Astrocyte of the spinal cord (primary cell): ENCODE measurements around the gene SIVA1.

Experiments
- DNase-seq: peaks from one replicate; pipeline ENCODE4 v3.0.0; 2011; ENCODE audit warnings: low read depth, low spot score
- H3K4me3 ChIP-seq: 2 replicates; pipeline ENCODE4 v1.5.1; 2011; ENCODE audit warnings: low read depth, mild to moderate bottlenecking, low read length, moderate library complexity
- in situ Hi-C: cut with HindIII; loops from 2 replicates; pipeline ENCODE4 v1.10.0; 2017; ENCODE audit warnings: low sequenced_read_pairs
- TF ChIP-seq, protein P1 (sequence below): IDR thresholded peaks from 2 replicates; pipeline ENCODE4 v1.5.1; 2012; ENCODE audit warnings: low read depth, mild to moderate bottlenecking, low read length, inconsistent platforms

SIVA1 gene

DNA sequence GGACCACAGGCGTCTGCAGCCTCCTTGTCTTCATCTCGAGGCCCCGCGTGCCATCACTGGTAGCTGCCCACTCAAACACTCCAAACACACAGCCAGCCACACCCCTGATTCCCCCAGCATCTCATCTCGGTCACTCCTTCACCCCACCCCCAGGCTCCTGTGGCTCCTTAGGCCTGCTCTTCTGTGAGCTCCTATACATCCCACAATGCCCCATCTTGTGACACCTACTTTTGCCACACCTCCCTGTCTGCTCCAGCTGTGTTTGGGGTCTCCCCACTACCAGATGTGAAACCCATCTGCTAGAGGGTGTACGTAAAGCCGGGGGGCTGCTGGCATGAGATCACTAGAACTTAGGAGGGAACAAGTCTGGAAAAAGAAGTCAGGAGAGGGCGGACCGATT is 38.5 kb downstream of the SIVA1 start:
- H3K4me3 ChIP-seq = no peak overlapping the region
- no peak for DNase-seq
- TF ChIP-seq, protein P1, sequence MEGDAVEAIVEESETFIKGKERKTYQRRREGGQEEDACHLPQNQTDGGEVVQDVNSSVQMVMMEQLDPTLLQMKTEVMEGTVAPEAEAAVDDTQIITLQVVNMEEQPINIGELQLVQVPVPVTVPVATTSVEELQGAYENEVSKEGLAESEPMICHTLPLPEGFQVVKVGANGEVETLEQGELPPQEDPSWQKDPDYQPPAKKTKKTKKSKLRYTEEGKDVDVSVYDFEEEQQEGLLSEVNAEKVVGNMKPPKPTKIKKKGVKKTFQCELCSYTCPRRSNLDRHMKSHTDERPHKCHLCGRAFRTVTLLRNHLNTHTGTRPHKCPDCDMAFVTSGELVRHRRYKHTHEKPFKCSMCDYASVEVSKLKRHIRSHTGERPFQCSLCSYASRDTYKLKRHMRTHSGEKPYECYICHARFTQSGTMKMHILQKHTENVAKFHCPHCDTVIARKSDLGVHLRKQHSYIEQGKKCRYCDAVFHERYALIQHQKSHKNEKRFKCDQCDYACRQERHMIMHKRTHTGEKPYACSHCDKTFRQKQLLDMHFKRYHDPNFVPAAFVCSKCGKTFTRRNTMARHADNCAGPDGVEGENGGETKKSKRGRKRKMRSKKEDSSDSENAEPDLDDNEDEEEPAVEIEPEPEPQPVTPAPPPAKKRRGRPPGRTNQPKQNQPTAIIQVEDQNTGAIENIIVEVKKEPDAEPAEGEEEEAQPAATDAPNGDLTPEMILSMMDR = no peak
- in situ Hi-C loops = no loop called here

DNA sequence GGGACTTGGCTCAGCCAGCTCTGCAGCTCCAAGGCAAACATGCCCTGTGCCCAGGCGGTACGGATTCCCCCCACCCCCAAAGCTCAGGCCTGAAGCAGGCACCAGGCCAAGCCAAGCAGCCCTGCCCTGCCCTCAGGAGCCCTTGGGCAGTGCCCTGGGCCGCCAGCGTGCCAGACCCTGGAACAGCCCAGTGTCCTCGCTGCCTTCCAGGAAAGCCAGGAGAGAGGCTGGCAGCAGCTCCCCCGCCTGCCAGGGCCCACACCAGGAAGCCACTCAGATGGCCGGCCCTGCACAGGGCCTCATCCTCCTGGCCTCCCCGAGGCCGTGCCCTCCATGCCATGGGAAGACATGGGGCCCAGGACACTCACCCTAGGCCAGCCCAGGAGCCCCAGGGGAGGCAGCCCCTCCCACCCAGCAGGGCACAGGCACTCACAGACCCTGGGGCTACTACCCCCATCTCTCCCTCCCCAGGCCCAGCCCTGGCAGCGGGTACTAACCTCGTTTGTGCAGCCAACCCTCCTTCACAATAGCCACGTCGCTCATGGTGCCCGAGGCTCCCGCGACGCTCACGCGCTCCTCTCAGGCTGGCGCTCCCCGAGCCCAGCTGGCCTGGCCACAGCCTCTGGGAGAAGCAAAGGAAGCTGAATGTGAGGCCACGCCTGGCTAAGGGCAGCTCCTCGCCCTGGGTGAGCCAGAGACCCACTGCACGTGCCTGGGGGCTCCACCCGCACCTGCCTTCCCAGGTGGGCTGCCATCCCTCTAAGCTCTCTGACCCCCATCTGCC is 39.3 kb downstream of the SIVA1 start:
- TF ChIP-seq, protein P1 = no peak
- H3K4me3 ChIP-seq = no peak overlapping the region
- no peak for DNase-seq
- in situ Hi-C loops = no loop called here

GRCh38 chr14:104792945-104793702 is 40.2 kb downstream of the SIVA1 start:
- in situ Hi-C loops = no loop called here
- TF ChIP-seq, protein P1 = peak; percentile 6
- H3K4me3 ChIP-seq = no peak overlapping the region
- DNase-seq = no peak

DNA sequence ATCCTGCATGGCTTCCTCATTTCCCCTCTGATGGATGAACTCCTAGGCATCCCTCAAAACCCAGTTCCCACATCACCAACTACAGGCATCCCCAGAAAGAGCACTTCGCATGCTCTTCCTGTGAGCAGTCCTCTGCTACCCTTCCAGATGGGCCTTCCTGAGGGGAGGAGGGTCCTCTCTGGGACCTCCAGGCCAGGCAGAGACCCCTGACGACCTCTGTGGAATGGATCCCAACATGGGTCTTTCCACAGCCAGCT is 40.7 kb downstream of the SIVA1 start:
- no peak for DNase-seq
- in situ Hi-C loops = no loop called here
- TF ChIP-seq, protein P1 = no peak

GRCh38 chr14:104794099-104794498 is 41.2 kb downstream of the SIVA1 start:
- peak; percentile 63 for DNase-seq
- H3K4me3 ChIP-seq = peak overlapping the region; percentile 74
- in situ Hi-C loops = no loop called here
- TF ChIP-seq, protein P1 = no peak

More for the DNA sequence above, 40.7 kb downstream of the SIVA1 start:
- peak overlapping the region; percentile 74 for H3K4me3 ChIP-seq

GRCh38 chr14:104794631-104794992 is 41.7 kb downstream of the SIVA1 start:
- TF ChIP-seq, protein P1 = no peak
- peak overlapping the region; percentile 74 for H3K4me3 ChIP-seq
- in situ Hi-C loops = no loop called here
- DNase-seq = peak; percentile 14
